CD4-positive, alpha-beta T cell treated with Interleukin-1 beta for 1 hour (primary cell): ENCODE measurements around the gene ZNF428.

Experiments
- DNase-seq, 2 donors: peaks; one replicate each; pipeline ENCODE4 v3.0.0-alpha.2; 2020 to 2022

Gene ZNF428

GRCh38 chr19:43561139-43561970, 58.1 kb downstream of the ZNF428 start:
- no peak for DNase-seq

- peak in 1 of 2 donors; percentile 22 for DNase-seq
These were observed 58.7 kb downstream of the ZNF428 start for GRCh38 chr19:43560687-43561086.
